HG03469 (cell line): ENCODE data around the gene RIMS3.

ENCODE experiments used
- ATAC-seq: cut with Tn5 transposase; IDR thresholded peaks from one replicate; pipeline ENCODE4 v1.9.1; 2021; ENCODE audit warnings: mild to moderate bottlenecking, moderate library complexity, moderate number of reproducible peaks; ENCODE audit not compliant: unreplicated experiment

Gene RIMS3

GRCh38 chr1:40691538-40692428, 26.3 kb upstream of the RIMS3 start, which contains the start of gene NFYC:
NFYC (plus strand) TSS chr1:40691704; CDS start chr1:40738844, 47,140 bp downstream.
- ATAC-seq: peak; percentile 46

GRCh38 chr1:40690771-40691537, 25.5 kb upstream of the RIMS3 start:
- ATAC-seq: no peak

GRCh38 chr1:40689737-40690136, 24.3 kb upstream of the RIMS3 start:
- ATAC-seq: no peak

- no peak for ATAC-seq
Observed at GRCh38 chr1:40687661-40688060, 22.2 kb upstream of the RIMS3 start.

GRCh38 chr1:40687059-40687458, 21.6 kb upstream of the RIMS3 start:
- no peak for ATAC-seq

- no peak for ATAC-seq
Observed at GRCh38 chr1:40684669-40685068, 19.2 kb upstream of the RIMS3 start.

GRCh38 chr1:40679165-40679953, 13.9 kb upstream of the RIMS3 start:
- ATAC-seq: no peak

GRCh38 chr1:40676501-40676900, 11.0 kb upstream of the RIMS3 start:
- no peak for ATAC-seq

GRCh38 chr1:40673452-40673851, 8.0 kb upstream of the RIMS3 start:
- no peak for ATAC-seq

GRCh38 chr1:40668769-40669525, 3.5 kb upstream of the RIMS3 start:
- no peak for ATAC-seq

GRCh38 chr1:40664791-40665190, 691 bp downstream of the RIMS3 start:
- ATAC-seq: no peak

- no peak for ATAC-seq
Observed at GRCh38 chr1:40664167-40664537, 1.3 kb downstream of the RIMS3 start.

GRCh38 chr1:40663324-40664166, 1.9 kb downstream of the RIMS3 start:
- no peak for ATAC-seq

GRCh38 chr1:40662864-40663263, 2.6 kb downstream of the RIMS3 start:
- no peak for ATAC-seq

- no peak for ATAC-seq
Observed at GRCh38 chr1:40662151-40662550, 3.3 kb downstream of the RIMS3 start.

- no peak for ATAC-seq
Observed at GRCh38 chr1:40661678-40662077, 3.8 kb downstream of the RIMS3 start.

GRCh38 chr1:40659649-40659947, 5.9 kb downstream of the RIMS3 start:
- no peak for ATAC-seq

- ATAC-seq: no peak
Observed at GRCh38 chr1:40658751-40659648, 6.5 kb downstream of the RIMS3 start.

GRCh38 chr1:40657046-40657445, 8.4 kb downstream of the RIMS3 start:
- no peak for ATAC-seq
